HG03460 (cell line): ENCODE measurements around the gene PDLIM7.

Source experiments
- ATAC-seq: cut with Tn5 transposase; IDR thresholded peaks from one replicate; pipeline ENCODE4 v1.9.1; 2021; ENCODE audit not compliant: unreplicated experiment

PDLIM7 gene

GRCh38 chr5:177507596-177508220 lies 10.3 kb upstream of the PDLIM7 start:
- no peak for ATAC-seq

- no peak for ATAC-seq
These were observed 9.8 kb upstream of the PDLIM7 start for GRCh38 chr5:177507165-177507564.

- no peak for ATAC-seq
These were observed 7.7 kb upstream of the PDLIM7 start for GRCh38 chr5:177505075-177505474.

- no peak for ATAC-seq
These were observed 7.0 kb upstream of the PDLIM7 start for GRCh38 chr5:177504086-177505056.

GRCh38 chr5:177503351-177504085 lies 6.1 kb upstream of the PDLIM7 start:
- ATAC-seq, result no peak

GRCh38 chr5:177502886-177503285 lies 5.5 kb upstream of the PDLIM7 start:
- no peak for ATAC-seq

GRCh38 chr5:177501874-177502678 lies 4.7 kb upstream of the PDLIM7 start:
- no peak for ATAC-seq

GRCh38 chr5:177500685-177501522 lies 3.5 kb upstream of the PDLIM7 start:
- no peak for ATAC-seq

GRCh38 chr5:177499842-177500241 lies 2.4 kb upstream of the PDLIM7 start:
- no peak for ATAC-seq

GRCh38 chr5:177498013-177498787 lies 796 bp upstream of the PDLIM7 start:
- no peak for ATAC-seq

GRCh38 chr5:177496727-177497291 lies 595 bp downstream of the PDLIM7 start:
- no peak for ATAC-seq

- ATAC-seq, result no peak
These were observed 1.2 kb downstream of the PDLIM7 start for GRCh38 chr5:177496070-177496726.

- no peak for ATAC-seq
These were observed 2.0 kb downstream of the PDLIM7 start for GRCh38 chr5:177495243-177496060.

- no peak for ATAC-seq
These were observed 2.8 kb downstream of the PDLIM7 start for GRCh38 chr5:177494346-177495195.

- no peak for ATAC-seq
These were observed 3.5 kb downstream of the PDLIM7 start for GRCh38 chr5:177493795-177494345.

GRCh38 chr5:177492841-177493240 lies 4.6 kb downstream of the PDLIM7 start:
- no peak for ATAC-seq
